Stomach smooth muscle (tissue), 2 donors: ENCODE data around the gene GAREM1.
"Not testable (repeated sequence)": the region's sequence is repeated elsewhere in the genome, so short reads cannot be mapped to it uniquely, and the experiment has no call there.

ENCODE experiments used
- H3K27ac ChIP-seq: one replicate; pipeline ENCODE4 v1.7.0; 2013; ENCODE audit warnings: mild to moderate bottlenecking, low read length, inconsistent platforms
- H3K27me3 ChIP-seq, 2 donors: one replicate each; pipeline ENCODE4 v1.7.0; 2013; ENCODE audit warnings: low read length in 2 of 2; ENCODE audit not compliant: insufficient read depth in 2 of 2, control insufficient read depth in 1 of 2
- H3K36me3 ChIP-seq, 2 donors: one replicate each; pipeline ENCODE4 v1.7.0; 2013; ENCODE audit warnings: low read length in 2 of 2; ENCODE audit not compliant: control insufficient read depth in 2 of 2, insufficient read depth in 2 of 2
- H3K4me1 ChIP-seq: one replicate; pipeline ENCODE4 v1.7.0; 2013; ENCODE audit warnings: low read length; ENCODE audit not compliant: control insufficient read depth, insufficient read depth
- H3K4me3 ChIP-seq, 2 donors: one replicate each; pipeline ENCODE4 v1.7.0; 2013; ENCODE audit warnings: low read length in 2 of 2
- H3K9ac ChIP-seq, 2 donors: one replicate each; pipeline ENCODE4 v1.7.0; 2013; ENCODE audit warnings: low read length in 2 of 2, mild to moderate bottlenecking in 1 of 2
- H3K9me3 ChIP-seq, 2 donors: one replicate each; pipeline ENCODE4 v1.7.0; 2013; ENCODE audit warnings: low read length in 2 of 2; ENCODE audit not compliant: control insufficient read depth in 2 of 2
- donor health status: healthy.
- donor health status: Pancreatic carcinoma.

GAREM1 gene

DNA sequence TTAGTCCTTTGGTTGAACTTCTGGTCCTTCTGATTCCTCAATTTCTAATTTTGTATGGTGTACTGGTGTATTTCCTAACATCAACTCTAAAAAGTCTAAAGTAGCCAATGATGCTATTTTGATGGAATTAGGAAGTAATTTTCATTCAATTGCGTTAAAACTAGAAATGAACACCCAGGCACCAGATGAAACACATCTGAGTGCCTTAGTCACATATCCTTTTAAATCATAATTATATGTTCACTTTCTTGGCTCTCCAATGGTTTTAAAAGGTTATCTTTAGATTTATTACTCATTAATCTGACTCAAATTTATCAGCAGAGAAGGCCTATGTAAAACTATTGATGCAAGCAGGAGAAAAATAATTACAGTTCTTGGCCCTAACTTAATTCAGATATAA lies 119.7 kb downstream of the GAREM1 start:
- Histone ChIP-seq H3K4me1 (peaks cover 3% of the 10 kb centered on the region), H3K27me3 (no peaks in the 10 kb centered on the region), H3K36me3 (no peaks in the 10 kb centered on the region), H3K9me3 (no peaks in the 10 kb centered on the region), H3K27ac (no peak overlapping the region), H3K4me3 (no peak overlapping the region), H3K9ac (no peak overlapping the region)

DNA sequence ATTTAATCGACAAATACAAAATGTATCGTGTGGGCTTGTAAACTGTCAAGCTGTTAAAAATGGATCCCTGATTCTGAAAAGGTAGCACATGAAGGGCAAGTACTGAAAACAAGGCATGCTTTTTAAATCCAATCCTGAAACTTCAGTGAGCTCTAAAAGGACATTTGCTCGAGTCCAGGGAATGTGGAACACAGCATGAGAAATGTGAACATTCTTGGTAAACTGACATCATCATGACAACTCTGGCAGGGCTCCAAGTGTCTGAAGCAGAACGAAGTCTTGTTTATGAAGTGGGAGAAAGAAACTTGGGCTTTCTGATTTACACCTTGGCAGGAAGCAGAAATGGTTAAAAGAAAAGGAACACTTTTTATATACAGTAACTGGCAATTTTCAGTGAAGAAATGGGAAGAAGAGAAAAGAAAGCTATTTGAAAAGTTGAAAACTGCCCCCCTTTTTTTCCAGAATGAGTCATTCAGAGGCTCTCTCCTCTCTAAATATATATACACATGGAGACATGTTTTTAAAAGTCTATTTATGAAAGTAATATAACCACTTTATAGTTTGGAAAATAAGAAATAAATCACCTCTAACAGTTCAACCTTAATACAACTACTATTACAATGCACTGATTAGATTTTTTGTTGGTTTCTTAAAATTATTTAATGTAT lies 120.8 kb downstream of the GAREM1 start:
- Histone ChIP-seq H3K9me3 (no peaks in the 10 kb centered on the region), H3K27me3 (no peaks in the 10 kb centered on the region), H3K9ac (peak overlapping the region in 1 of 2 donors; percentile 14), H3K27ac (peak overlapping the region; percentile 4), H3K4me3 (peak overlapping the region; percentile 31 to 41), H3K36me3 (no peaks in the 10 kb centered on the region), H3K4me1 (peaks cover 3% of the 10 kb centered on the region)

DNA sequence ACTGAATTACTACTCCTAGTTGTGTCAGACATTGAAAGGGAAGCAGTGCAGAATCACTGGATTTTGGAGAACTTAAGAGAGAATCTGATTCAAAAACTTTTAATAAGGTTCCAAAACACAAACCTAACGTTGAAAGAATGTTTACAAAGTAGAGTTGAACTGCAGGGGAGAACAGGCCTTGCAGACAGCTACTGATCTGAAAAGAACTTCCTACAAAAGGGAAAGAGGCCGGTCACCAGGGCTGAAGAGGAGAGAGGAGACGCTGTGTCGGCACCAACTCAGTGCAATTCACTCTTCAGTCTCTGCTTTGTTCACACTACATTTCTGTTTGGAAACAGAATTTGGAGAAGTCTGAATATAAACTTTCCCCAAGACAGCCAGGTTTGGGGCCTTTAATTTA lies 124.0 kb downstream of the GAREM1 start:
- Histone ChIP-seq H3K27me3 (no peaks in the 10 kb centered on the region), H3K9ac (peak overlapping the region in 1 of 2 donors; percentile 31), H3K9me3 (no peaks in the 10 kb centered on the region), H3K36me3 (no peaks in the 10 kb centered on the region), H3K4me1 (peaks cover 5% of the 10 kb centered on the region), H3K4me3 (peak overlapping the region; percentile 23 to 29), H3K27ac (no peak overlapping the region)

DNA sequence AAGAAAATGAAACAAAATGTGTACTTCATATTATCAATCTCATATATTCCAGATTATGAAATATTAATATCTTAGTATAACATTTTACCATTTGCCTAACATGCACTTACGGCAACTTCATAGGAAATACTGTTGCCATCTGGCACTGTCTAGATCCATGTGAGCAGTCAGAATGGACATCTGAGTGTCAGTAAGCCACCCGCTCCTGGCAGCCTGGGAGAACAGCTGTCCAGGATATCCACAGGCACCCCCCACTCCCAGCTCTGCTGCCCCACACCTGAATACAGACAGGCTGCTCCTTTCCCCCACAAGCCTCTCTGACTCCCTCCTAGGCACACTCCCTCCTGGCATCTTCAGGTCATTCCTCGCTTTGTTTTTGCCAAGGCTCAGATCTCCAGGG lies 127.0 kb downstream of the GAREM1 start:
- peak overlapping the region; percentile 13 for H3K27ac ChIP-seq
- H3K9ac ChIP-seq = no peak overlapping the region

DNA sequence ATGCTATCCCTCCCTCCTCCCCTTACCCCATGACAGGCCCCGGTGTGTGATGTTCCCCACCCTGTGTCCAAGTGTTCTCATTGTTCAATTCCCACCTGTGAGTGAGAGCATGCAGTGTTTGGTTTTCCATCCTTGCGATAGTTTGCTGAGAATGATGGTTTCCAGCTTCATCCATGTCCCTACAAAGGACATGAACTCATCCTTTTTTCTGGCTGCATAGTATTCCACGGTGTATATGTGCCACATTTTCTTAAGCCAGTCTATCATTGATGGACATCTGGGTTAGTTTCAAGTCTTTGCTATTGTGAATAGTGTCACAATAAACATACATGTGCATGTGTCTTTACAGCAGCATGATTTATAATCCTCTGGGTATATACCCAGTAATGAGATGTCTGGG lies 129.6 kb downstream of the GAREM1 start:
- not testable (repeated sequence) for H3K4me3 ChIP-seq, H3K9ac ChIP-seq, H3K27ac ChIP-seq, H3K36me3 ChIP-seq, H3K9me3 ChIP-seq, H3K27me3 ChIP-seq
- peaks cover 10% of the 10 kb centered on the region for H3K4me1 ChIP-seq

More for the DNA sequence above, 127.0 kb downstream of the GAREM1 start:
- Histone ChIP-seq H3K4me3 (no peak overlapping the region), H3K36me3 (no peaks in the 10 kb centered on the region), H3K4me1 (peaks cover 9% of the 10 kb centered on the region), H3K9me3 (no peaks in the 10 kb centered on the region), H3K27me3 (no peaks in the 10 kb centered on the region)

DNA sequence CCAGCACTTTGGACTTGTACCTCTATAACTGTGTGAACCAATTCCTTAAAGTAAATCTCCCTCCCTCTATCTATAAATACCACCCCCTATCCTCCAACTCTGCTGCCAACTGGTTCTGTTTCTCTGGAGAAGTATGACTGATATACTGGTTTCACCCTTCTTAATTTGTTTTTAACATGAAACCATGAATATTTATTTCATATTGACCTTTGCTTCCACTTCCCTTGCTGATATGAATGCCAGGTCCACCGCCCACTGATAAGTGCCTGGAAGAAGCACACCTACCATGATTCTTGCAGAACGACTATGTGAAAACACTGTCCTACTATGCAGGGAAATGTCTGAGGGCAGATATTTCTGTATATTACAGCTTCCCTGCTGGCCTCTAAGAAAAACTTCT lies 131.6 kb downstream of the GAREM1 start:
- H3K36me3 ChIP-seq = peaks cover 0 to 2% of the 10 kb centered on the region in 2 donors
- peaks cover 11% of the 10 kb centered on the region for H3K4me1 ChIP-seq
- H3K9me3 ChIP-seq = no peaks in the 10 kb centered on the region
- no peaks in the 10 kb centered on the region for H3K27me3 ChIP-seq
- no peak overlapping the region for H3K4me3 ChIP-seq
- no peak overlapping the region for H3K9ac ChIP-seq
- H3K27ac ChIP-seq = no peak overlapping the region

DNA sequence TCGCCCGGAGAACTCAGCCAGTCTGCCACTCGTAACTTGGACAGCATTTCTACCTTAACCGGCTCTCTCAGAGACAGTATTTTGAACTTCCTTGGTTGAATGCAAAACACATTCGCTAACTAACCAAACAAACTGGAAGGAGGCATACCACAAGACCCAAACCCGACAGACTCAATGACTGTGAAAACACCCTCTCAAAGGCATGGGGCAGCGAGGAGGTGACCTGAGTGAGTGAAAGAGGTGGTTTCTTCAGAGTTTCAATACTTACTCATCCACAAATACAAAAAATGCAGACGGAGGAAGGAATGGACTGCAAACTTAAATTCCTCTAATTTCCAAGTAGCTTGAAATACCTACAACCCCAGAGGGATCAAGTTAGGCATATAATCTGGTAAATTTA lies 132.9 kb downstream of the GAREM1 start:
- Histone ChIP-seq H3K27me3 (no peaks in the 10 kb centered on the region), H3K9ac (no peak overlapping the region), H3K4me1 (peaks cover 15% of the 10 kb centered on the region), H3K27ac (no peak overlapping the region), H3K4me3 (no peak overlapping the region), H3K36me3 (peaks cover 0 to 2% of the 10 kb centered on the region in 2 donors), H3K9me3 (no peaks in the 10 kb centered on the region)

DNA sequence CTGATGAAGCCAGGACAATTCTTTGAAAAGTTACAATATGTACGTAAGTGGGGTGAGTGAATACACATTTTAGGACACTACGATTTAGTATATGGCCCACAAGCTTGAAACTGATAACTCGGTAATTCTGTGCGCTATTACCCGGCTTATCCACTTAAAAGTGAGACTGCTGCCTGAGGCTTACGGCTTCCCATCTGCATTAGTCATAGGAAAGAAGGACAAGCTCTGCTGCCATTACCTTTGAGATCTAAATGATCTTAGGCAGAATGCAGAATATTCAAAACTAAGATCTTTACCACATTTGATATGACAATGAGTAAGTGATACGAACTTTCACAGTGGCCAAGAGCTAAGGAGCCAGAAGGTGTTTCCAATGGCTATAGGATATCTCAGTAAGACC lies 133.3 kb downstream of the GAREM1 start:
- H3K9ac ChIP-seq = no peak overlapping the region
- H3K4me1 ChIP-seq = peaks cover 15% of the 10 kb centered on the region
- H3K36me3 ChIP-seq = peaks cover 0 to 2% of the 10 kb centered on the region in 2 donors
- H3K9me3 ChIP-seq = no peaks in the 10 kb centered on the region
- H3K27me3 ChIP-seq = no peaks in the 10 kb centered on the region
- H3K4me3 ChIP-seq = no peak overlapping the region
- H3K27ac ChIP-seq = no peak overlapping the region

DNA sequence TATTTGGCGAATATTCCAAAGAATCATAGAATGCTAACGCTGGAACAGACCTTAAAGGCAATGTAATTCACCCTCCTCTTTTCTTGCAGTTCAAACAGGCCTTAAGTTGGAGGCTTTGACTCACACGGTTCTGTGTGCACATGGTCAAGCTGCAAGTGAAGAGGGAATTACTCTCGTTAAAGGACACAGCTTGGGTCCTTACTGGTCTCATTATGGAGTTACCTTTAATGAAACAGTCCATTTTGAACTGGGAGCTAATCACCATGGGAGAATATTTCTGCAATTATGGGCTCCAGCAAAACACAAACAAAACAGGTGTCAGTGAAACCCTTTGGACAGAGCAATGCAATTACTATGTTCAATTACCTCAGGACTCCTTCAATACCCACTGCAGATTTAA lies 135.5 kb downstream of the GAREM1 start:
- Histone ChIP-seq H3K27me3 (no peaks in the 10 kb centered on the region), H3K9me3 (no peaks in the 10 kb centered on the region), H3K4me1 (peaks cover 15% of the 10 kb centered on the region), H3K36me3 (peaks cover 0 to 2% of the 10 kb centered on the region in 2 donors), H3K9ac (no peak overlapping the region), H3K4me3 (no peak overlapping the region), H3K27ac (no peak overlapping the region)

DNA sequence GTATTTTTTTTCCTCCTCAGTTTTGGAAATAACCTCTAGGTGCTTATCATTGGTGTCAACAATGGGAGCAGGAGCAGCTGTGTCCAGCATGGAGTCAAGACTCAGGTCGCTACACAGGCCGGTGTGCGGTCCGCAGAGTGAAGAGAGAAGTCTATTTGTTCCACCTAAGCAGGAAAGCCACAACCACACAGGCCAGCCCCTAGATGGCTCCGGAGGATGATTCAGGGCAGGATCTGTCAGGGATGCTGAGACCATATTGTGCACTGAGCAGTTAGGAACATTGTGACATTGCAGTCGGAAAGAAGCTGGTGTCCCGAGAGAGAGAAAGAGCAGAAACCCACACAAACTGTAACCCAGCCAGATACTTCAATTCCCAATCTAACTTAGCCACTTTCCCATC lies 136.9 kb downstream of the GAREM1 start:
- no peak overlapping the region for H3K9ac ChIP-seq
- H3K27ac ChIP-seq = no peak overlapping the region
- H3K4me3 ChIP-seq = no peak overlapping the region
- no peaks in the 10 kb centered on the region for H3K27me3 ChIP-seq
- H3K9me3 ChIP-seq = no peaks in the 10 kb centered on the region
- peaks cover 0 to 2% of the 10 kb centered on the region in 2 donors for H3K36me3 ChIP-seq
- peaks cover 9% of the 10 kb centered on the region for H3K4me1 ChIP-seq

DNA sequence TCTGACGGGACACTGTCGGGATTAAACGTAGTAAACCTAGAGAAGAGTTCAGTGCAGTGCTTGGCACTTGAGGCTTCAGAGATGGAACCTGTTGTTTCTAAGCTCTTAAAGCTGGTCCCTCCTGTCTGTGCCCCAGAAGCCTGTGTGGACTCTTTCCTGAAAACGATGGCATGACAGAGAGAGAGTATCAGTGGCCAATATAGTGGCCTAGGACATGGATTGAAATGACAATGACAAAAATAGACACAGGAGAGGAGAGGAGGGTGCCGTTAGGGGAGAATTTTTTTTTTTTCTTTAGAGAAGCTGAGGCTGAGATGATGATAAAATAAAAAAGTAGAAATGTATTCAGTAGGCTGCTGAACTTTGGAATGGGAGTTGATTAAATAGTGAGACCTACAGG lies 138.0 kb downstream of the GAREM1 start:
- peaks cover 7% of the 10 kb centered on the region for H3K4me1 ChIP-seq
- H3K4me3 ChIP-seq = no peak overlapping the region
- H3K9ac ChIP-seq = no peak overlapping the region
- no peak overlapping the region for H3K27ac ChIP-seq
- H3K36me3 ChIP-seq = peaks cover 0 to 2% of the 10 kb centered on the region in 2 donors
- no peaks in the 10 kb centered on the region for H3K9me3 ChIP-seq
- no peaks in the 10 kb centered on the region for H3K27me3 ChIP-seq
